HCT116 (cell line): ENCODE data around the gene ACADS. TPM values are rescaled to one million over a fixed set of nuclear protein-coding genes. Genes with fewer than 3 reads are reported as not detected.

ENCODE experiments used
- ATAC-seq: fragments of 200-7000 bp; cut with Tn5 transposase; 2 replicates; pipeline ENCODE4 v1.9.1; 2020; ENCODE audit warnings: mild to moderate bottlenecking, moderate library complexity
- BruUV-seq: library from RNA; stranded (reverse); fragments of 400-500 nt; replicated peaks from 2 replicates; lab custom pipeline; 2021; lab: Mats Ljungman, UMichigan
- CTCF ChIA-PET: fragments of 300-600 bp; sonication (Branson Sonifier 250); formaldehyde crosslinking; loops from one replicate; lab custom pipeline; 2021; ENCODE audit warnings: antibody characterized with exemption; lab: Charles Lee
- POLR2A ChIA-PET: fragments of 300-600, 350-600 bp; sonication (Branson Sonifier 250); formaldehyde crosslinking; loops from one replicate; lab custom pipeline; 2021; ENCODE audit warnings: antibody characterized with exemption; lab: Charles Lee
- RAD21 ChIA-PET, 2 experiments: fragments of 300-600 bp; sonication (Branson Sonifier 250); formaldehyde crosslinking; loops; one replicate each; lab custom pipeline; 2023; ENCODE audit warnings: low total read pairs in 2 of 2; ENCODE audit not compliant: uncharacterized antibody in 2 of 2, unreplicated experiment in 2 of 2, low non-redundant PET in 1 of 2; lab: Charles Lee
- DNase-seq: peaks from one replicate; pipeline ENCODE4 v3.0.0-alpha.2; 2010; ENCODE audit warnings: low read depth, low spot score
- H2AFZ ChIP-seq: fragments of 200-600 bp; shearing (Covaris generic), sonication (generic); 2 replicates; pipeline ENCODE4 v1.6.1; 2017; ENCODE audit warnings: low read depth, mixed run types, mixed read lengths, antibody characterized with exemption, low read length; ENCODE audit not compliant: poor library complexity, severe bottlenecking
- H3K27ac ChIP-seq: 2 replicates; pipeline ENCODE4 v1.5.1; 2012; ENCODE audit warnings: low read depth, low read length
- H3K27me3 ChIP-seq: fragments of 200-600 bp; sonication (generic); 2 replicates; pipeline ENCODE4 v1.6.1; 2016; ENCODE audit warnings: mixed run types, low read length, mixed read lengths; ENCODE audit not compliant: insufficient read depth
- H3K36me3 ChIP-seq, 2 experiments: fragments of 200-500 bp in 1 of 2; fragments of 200-600 bp in 1 of 2; sonication (Bioruptor generic) in 1 of 2; sonication (generic) in 1 of 2; 2 replicates each; pipeline versions ENCODE4 v1.5.1 to v1.6.1; 2014 to 2016; ENCODE audit warnings: low read length in 2 of 2, inconsistent platforms in 1 of 2, mixed read lengths in 1 of 2, mixed run types in 1 of 2; ENCODE audit not compliant: insufficient read depth in 2 of 2, control insufficient read depth in 1 of 2
- H3K4me1 ChIP-seq, 2 experiments: fragments of 200-600 bp in 1 of 2; sonication (generic) in 1 of 2; 2 replicates each; pipeline versions ENCODE4 v1.5.1 to v1.6.1; 2012 to 2017; ENCODE audit warnings: low read length in 2 of 2, inconsistent platforms in 1 of 2, mild to moderate bottlenecking in 1 of 2, mixed read lengths in 1 of 2, mixed run types in 1 of 2, moderate library complexity in 1 of 2; ENCODE audit not compliant: insufficient read depth in 2 of 2, control insufficient read depth in 1 of 2
- H3K4me2 ChIP-seq: fragments of 200-600 bp; sonication (generic); 2 replicates; pipeline ENCODE4 v1.6.1; 2017; ENCODE audit warnings: mixed run types, low read length, mixed read lengths
- H3K4me3 ChIP-seq, 2 experiments: fragments of 200-600 bp in 1 of 2; sonication (generic) in 1 of 2; replicated peaks in 1 of 2; 2 replicates each; pipeline ENCODE4 v1.5.1; 2011 to 2016; ENCODE audit warnings: low read length in 2 of 2, control low read depth in 1 of 2, low read depth in 1 of 2, mild to moderate bottlenecking in 1 of 2, mixed read lengths in 1 of 2, mixed run types in 1 of 2
- H3K79me2 ChIP-seq: fragments of 200-600 bp; sonication (generic); 2 replicates; pipeline ENCODE4 v1.6.1; 2017; ENCODE audit warnings: mild to moderate bottlenecking, mixed run types, low read length, moderate library complexity, mixed read lengths; ENCODE audit not compliant: insufficient read depth
- H3K9ac ChIP-seq: fragments of 200-600 bp; sonication (generic); 2 replicates; pipeline ENCODE4 v1.6.1; 2016; ENCODE audit warnings: low read length, mixed read lengths
- H3K9me2 ChIP-seq: fragments of 200-600 bp; sonication (generic), shearing (Covaris generic); 2 replicates; pipeline ENCODE4 v1.6.1; 2017; ENCODE audit warnings: mixed run types, mild to moderate bottlenecking, moderate library complexity; ENCODE audit not compliant: insufficient read depth
- H3K9me3 ChIP-seq, 2 experiments: fragments of 200-500 bp in 1 of 2; fragments of 200-600 bp in 1 of 2; sonication (Bioruptor generic) in 1 of 2; sonication (generic) in 1 of 2; 2 replicates each; pipeline ENCODE4 v1.6.1; 2014 to 2017; ENCODE audit warnings: low read length in 2 of 2, mixed read lengths in 2 of 2, inconsistent platforms in 1 of 2, low read depth in 1 of 2, mild to moderate bottlenecking in 1 of 2, mixed run types in 1 of 2, moderate library complexity in 1 of 2; ENCODE audit not compliant: control insufficient read depth in 1 of 2, insufficient read depth in 1 of 2
- H4K20me1 ChIP-seq: fragments of 200-600 bp; sonication (generic), shearing (Covaris generic); 2 replicates; pipeline ENCODE4 v1.6.1; 2017; ENCODE audit warnings: mixed run types, mild to moderate bottlenecking, moderate library complexity; ENCODE audit not compliant: insufficient read depth
- CBX3 ChIP-seq: IDR thresholded peaks from 2 replicates; pipeline ENCODE4 v1.6.1; 2012; ENCODE audit warnings: low read depth
- CEBPB ChIP-seq: IDR thresholded peaks from 2 replicates; pipeline ENCODE4 v1.6.1; 2012; ENCODE audit warnings: low read depth
- CTCF ChIP-seq, 3 experiments: fragments of 200-600 bp in 1 of 3; sonication (generic) in 1 of 3; IDR thresholded peaks in 2 of 3; conservative IDR thresholded peaks in 1 of 3; 2 replicates each; pipeline ENCODE4 v1.5.1; 2012 to 2017; ENCODE audit warnings: low read depth in 2 of 3, low read length in 2 of 3, antibody characterized with exemption in 1 of 3, borderline replicate concordance in 1 of 3, control low read depth in 1 of 3, mild to moderate bottlenecking in 1 of 3, mixed read lengths in 1 of 3, mixed run types in 1 of 3, moderate library complexity in 1 of 3; ENCODE audit not compliant: insufficient read depth in 1 of 3
- ELF1 ChIP-seq: IDR thresholded peaks from 2 replicates; pipeline ENCODE4 v1.6.1; 2012; ENCODE audit warnings: low read depth, borderline replicate concordance
- EZH2phosphoT487 ChIP-seq: fragments of 200-600 bp; IDR thresholded peaks from 2 replicates; pipeline ENCODE4 v1.6.1; 2018; ENCODE audit warnings: antibody characterized with exemption, borderline replicate concordance
- FOSL1 ChIP-seq: IDR thresholded peaks from 2 replicates; pipeline ENCODE4 v1.6.1; 2012; ENCODE audit warnings: low read depth
- POLR2AphosphoS5 ChIP-seq: IDR thresholded peaks from 2 replicates; pipeline ENCODE4 v1.6.1; 2011; ENCODE audit warnings: mild to moderate bottlenecking, low read depth, low read length, moderate library complexity
- RAD21 ChIP-seq: IDR thresholded peaks from 2 replicates; pipeline ENCODE4 v1.6.1; 2012; ENCODE audit warnings: low read depth, mild to moderate bottlenecking
- SRF ChIP-seq: IDR thresholded peaks from 2 replicates; pipeline ENCODE4 v1.6.1; 2012; ENCODE audit warnings: low read depth
- YY1 ChIP-seq: IDR thresholded peaks from 2 replicates; pipeline ENCODE4 v1.6.1; 2011; ENCODE audit warnings: low read length, low read depth, moderate library complexity, mild to moderate bottlenecking; ENCODE audit not compliant: insufficient replicate concordance; ENCODE audit errors: extremely low read depth
- ZNF274 ChIP-seq: fragments of 200-500 bp; sonication (Bioruptor generic); IDR thresholded peaks from 2 replicates; pipeline ENCODE4 v1.6.1; 2014; ENCODE audit warnings: mild to moderate bottlenecking, low read depth, low read length, inconsistent platforms
- intact Hi-C: fragments of 100-400 bp; cut with micrococcal nuclease; formaldehyde crosslinking; loops from 2 replicates; pipeline ENCODE4 v1.10.0; 2022
- total RNA-seq: library from RNA; stranded (reverse); gene quantifications from one replicate; pipeline ENCODE4 v1.2.1, GENCODE V29; 2021; ENCODE audit not compliant: unreplicated experiment

The ACADS gene
- total RNA-seq, 1 experiment from 2014 or later = 21.4 TPM

- ChIA-PET RAD21 (interaction anchor here in 1 of 2 experiments (1.0 kb wide), 1 partner anchor 17 kb away, joined by 3 read pairs; no protein-coding TSS in a partner anchor), POLR2A (interaction anchor here (1.6 kb wide), 1 partner anchor 10 kb away, joined by 3 read pairs; no protein-coding TSS in a partner anchor), CTCF (no interaction called here)
- no peak for ATAC-seq
- no peak overlapping the region for H3K27ac ChIP-seq
- H2AFZ ChIP-seq = no peak overlapping the region
- H3K9me3 ChIP-seq = no peaks in the 10 kb centered on the region
- H3K79me2 ChIP-seq = peaks cover 66% of the 10 kb centered on the region
- H3K9me2 ChIP-seq = no peaks in the 10 kb centered on the region
- peak overlapping the region; percentile 97 for H3K9ac ChIP-seq
- intact Hi-C loops = no loop called here
- BruUV-seq = TSS peak; percentile 56
- TF ChIP-seq ZNF274 = no peak
- TF ChIP-seq CTCF (IDR thresholded peaks at IDR 0.05 in 2 of 3, conservative IDR thresholded peaks at IDR 0.05 in 1 of 3; ENCODE audit: borderline replicate concordance in 1 of 3, insufficient read depth in 1 of 3, low read depth in 2 of 3, low read length in 2 of 3) = no peak
- no peak for TF ChIP-seq ELF1
- TF ChIP-seq SRF = no peak
- no peak for TF ChIP-seq FOSL1
- no peak for TF ChIP-seq CBX3
- TF ChIP-seq RAD21 = no peak
- no peak for TF ChIP-seq YY1
- TF ChIP-seq EZH2phosphoT487 = no peak
- no peak for TF ChIP-seq CEBPB
- no peak for TF ChIP-seq POLR2AphosphoS5
- peak overlapping the region; percentile 84 to 92 for H3K4me3 ChIP-seq
- H3K27me3 ChIP-seq = no peaks in the 10 kb centered on the region
- peaks cover 22 to 26% of the 10 kb centered on the region in 2 experiments for H3K4me1 ChIP-seq
- H3K4me2 ChIP-seq = peak overlapping the region; percentile 94
- no peak for DNase-seq
- peaks cover 2 to 13% of the 10 kb centered on the region in 2 experiments; a peak in 2 of 4 replicates for H3K36me3 ChIP-seq
- H4K20me1 ChIP-seq = peaks cover 4% of the 10 kb centered on the region; the same call in 1 of the 2 replicates
These were observed 37.0 kb upstream of the ACADS start for GRCh38 chr12:120688527-120689071.
